Esophagus squamous epithelium (tissue), 5 donors: Measurements from ENCODE around the gene GRPEL1. TPM values are rescaled to one million over a fixed set of nuclear protein-coding genes. Genes with fewer than 3 reads are reported as not detected.

ENCODE experiments used
- DNase-seq: peaks from one replicate; lab custom pipeline; 2025; lab: John Stamatoyannopoulos, UW
- H3K27ac ChIP-seq, 4 donors: fragments of 200-600 bp; sonication (generic); one replicate each; pipeline ENCODE4 v1.5.1; 2016 to 2019; ENCODE audit warnings: mild to moderate bottlenecking in 1 of 4
- H3K27me3 ChIP-seq, 4 donors: fragments of 200-600 bp; sonication (generic); 1 replicate in 3 of 4; 2 replicates in 1 of 4; pipeline versions ENCODE4 v1.5.1 to v1.6.0; 2017 to 2021; ENCODE audit warnings: antibody characterized with exemption in 1 of 4
- H3K36me3 ChIP-seq, 3 donors: fragments of 200-600 bp; sonication (generic); one replicate each; pipeline ENCODE4 v1.5.1; 2016 to 2019
- H3K4me1 ChIP-seq, 3 donors: fragments of 200-600 bp; sonication (generic); one replicate each; pipeline ENCODE4 v1.5.1; 2017 to 2019
- H3K4me3 ChIP-seq, 4 donors: fragments of 200-600 bp; sonication (generic); 1 replicate in 3 of 4; 2 replicates in 1 of 4; pipeline ENCODE4 v1.5.1; 2016 to 2019; ENCODE audit warnings: mild to moderate bottlenecking in 2 of 4, moderate library complexity in 1 of 4
- H3K9me3 ChIP-seq, 3 donors: fragments of 200-600 bp; sonication (generic); one replicate each; pipeline ENCODE4 v1.5.1; 2016 to 2019
- CTCF ChIP-seq, 6 experiments: fragments of 450-650 bp in 4 of 6; fragments of 200-600 bp in 2 of 6; sonication (generic) in 2 of 6; IDR thresholded peaks; one replicate each; pipeline ENCODE4 v1.5.1; 2016 to 2019; ENCODE audit warnings: antibody characterized with exemption in 6 of 6, mild to moderate bottlenecking in 4 of 6, moderate library complexity in 4 of 6
- POLR2A ChIP-seq, 4 donors: fragments of 450-650 bp; IDR thresholded peaks; one replicate each; pipeline ENCODE4 v1.6.1; 2017; ENCODE audit warnings: antibody characterized with exemption in 4 of 4, mild to moderate bottlenecking in 4 of 4, moderate library complexity in 3 of 4
- WGBS, 2 donors: methylation state at CpG; one replicate each; pipeline ENCODE4 v1.1.5; 2018; 5-methylcytosine and 5-hydroxymethylcytosine counted together
- intact Hi-C: fragments of 100-400 bp; cut with DNase I; formaldehyde crosslinking; loops from one replicate; pipeline ENCODE4 v1.15.0; 2022
- total RNA-seq, 4 donors: library from RNA; depleted of rRNA; stranded (reverse); fragments of >200 nt; gene quantifications; one replicate each; pipeline ENCODE4 v1.1.0, GENCODE V29; 2016
- donor health status: DM: yes; HTN: yes; CAD: no.

The GRPEL1 gene
- total RNA-seq, 4 donors from 2014 or later = 16.6 to 30.6 (median 20.7) TPM

GRCh38 chr4:7024336-7024890 lies 43.5 kb downstream of the GRPEL1 start:
- H3K36me3 ChIP-seq = peaks cover 33 to 99% (median 35%) of the 10 kb centered on the region in 3 donors
- H3K27ac ChIP-seq = no peak overlapping the region
- 87 to 95% methylated on average over 10 to 15 of the region's 19 CpGs for WGBS, 2 donors
- H3K4me1 ChIP-seq = no peaks in the 10 kb centered on the region
- no peaks in the 10 kb centered on the region for H3K27me3 ChIP-seq
- intact Hi-C loops = no loop called here
- TF ChIP-seq POLR2A (IDR thresholded peaks at IDR 0.05) = no peak
- no peak overlapping the region for H3K4me3 ChIP-seq
- no peak for DNase-seq
- H3K9me3 ChIP-seq = no peaks in the 10 kb centered on the region

- Histone ChIP-seq H3K36me3 (peaks cover 33 to 99% (median 35%) of the 10 kb centered on the region in 3 donors), H3K27ac (no peak overlapping the region), H3K9me3 (no peaks in the 10 kb centered on the region), H3K4me1 (no peaks in the 10 kb centered on the region), H3K27me3 (no peaks in the 10 kb centered on the region), H3K4me3 (no peak overlapping the region)
- WGBS, 2 donors = 87 to 100% methylated on average over 1 to 9 of the region's 12 CpGs
- intact Hi-C loops = no loop called here
- no peak for DNase-seq
- no peak for TF ChIP-seq POLR2A (IDR thresholded peaks at IDR 0.05)
- TF ChIP-seq CTCF (IDR thresholded peaks at IDR 0.05) = no peak
Observed at GRCh38 chr4:7023901-7024300, 44.0 kb downstream of the GRPEL1 start.

GRCh38 chr4:7023486-7023885 lies 44.4 kb downstream of the GRPEL1 start:
- Histone ChIP-seq H3K4me1 (no peaks in the 10 kb centered on the region), H3K27me3 (no peaks in the 10 kb centered on the region), H3K27ac (no peak overlapping the region), H3K36me3 (peaks cover 34 to 99% (median 35%) of the 10 kb centered on the region in 3 donors), H3K9me3 (no peaks in the 10 kb centered on the region), H3K4me3 (no peak overlapping the region)
- 87 to 88% methylated on average over 10 to 16 of the region's 16 CpGs for WGBS, 2 donors
- no peak for DNase-seq
- no peak for TF ChIP-seq CTCF (IDR thresholded peaks at IDR 0.05)
- no peak for TF ChIP-seq POLR2A (IDR thresholded peaks at IDR 0.05)
- intact Hi-C loops = no loop called here

- H3K36me3 ChIP-seq = peaks cover 35 to 99% (median 43%) of the 10 kb centered on the region in 3 donors
- 78 to 83% methylated on average over 10 to 12 of the region's 13 CpGs for WGBS, 2 donors
- DNase-seq = no peak
- TF ChIP-seq CTCF (IDR thresholded peaks at IDR 0.05) = no peak
- no peak for TF ChIP-seq POLR2A (IDR thresholded peaks at IDR 0.05)
- no peaks in the 10 kb centered on the region for H3K9me3 ChIP-seq
- no peaks in the 10 kb centered on the region for H3K4me1 ChIP-seq
- no peak overlapping the region for H3K4me3 ChIP-seq
- no peaks in the 10 kb centered on the region for H3K27me3 ChIP-seq
- intact Hi-C loops = no loop called here
- no peak overlapping the region for H3K27ac ChIP-seq
Observed at GRCh38 chr4:7021930-7022664, 45.8 kb downstream of the GRPEL1 start.

GRCh38 chr4:7021355-7021754 lies 46.5 kb downstream of the GRPEL1 start:
- Histone ChIP-seq H3K36me3 (peaks cover 35 to 99% (median 42%) of the 10 kb centered on the region in 3 donors), H3K27ac (no peak overlapping the region), H3K9me3 (no peaks in the 10 kb centered on the region), H3K4me3 (no peak overlapping the region), H3K4me1 (no peaks in the 10 kb centered on the region), H3K27me3 (no peaks in the 10 kb centered on the region)
- WGBS, 2 donors = 71 to 77% methylated on average over 5 of the region's 5 CpGs
- no peak for TF ChIP-seq POLR2A (IDR thresholded peaks at IDR 0.05)
- no peak for TF ChIP-seq CTCF (IDR thresholded peaks at IDR 0.05)
- no peak for DNase-seq
- intact Hi-C loops = no loop called here
